Embryonic facial prominence (tissue), 1 donor: ENCODE measurements around the gene GALP.
"Not testable (repeated sequence)": the region's sequence is repeated elsewhere in the genome, so short reads cannot be mapped to it uniquely, and the experiment has no call there.

Source experiments
- DNase-seq: peaks from one replicate; pipeline ENCODE4 v3.0.0-alpha.2; 2016; ENCODE audit errors: extremely low spot score

GALP gene

GRCh38 chr19:56148096-56148495 lies 27.7 kb upstream of the GALP start:
- DNase-seq = no peak

DNA sequence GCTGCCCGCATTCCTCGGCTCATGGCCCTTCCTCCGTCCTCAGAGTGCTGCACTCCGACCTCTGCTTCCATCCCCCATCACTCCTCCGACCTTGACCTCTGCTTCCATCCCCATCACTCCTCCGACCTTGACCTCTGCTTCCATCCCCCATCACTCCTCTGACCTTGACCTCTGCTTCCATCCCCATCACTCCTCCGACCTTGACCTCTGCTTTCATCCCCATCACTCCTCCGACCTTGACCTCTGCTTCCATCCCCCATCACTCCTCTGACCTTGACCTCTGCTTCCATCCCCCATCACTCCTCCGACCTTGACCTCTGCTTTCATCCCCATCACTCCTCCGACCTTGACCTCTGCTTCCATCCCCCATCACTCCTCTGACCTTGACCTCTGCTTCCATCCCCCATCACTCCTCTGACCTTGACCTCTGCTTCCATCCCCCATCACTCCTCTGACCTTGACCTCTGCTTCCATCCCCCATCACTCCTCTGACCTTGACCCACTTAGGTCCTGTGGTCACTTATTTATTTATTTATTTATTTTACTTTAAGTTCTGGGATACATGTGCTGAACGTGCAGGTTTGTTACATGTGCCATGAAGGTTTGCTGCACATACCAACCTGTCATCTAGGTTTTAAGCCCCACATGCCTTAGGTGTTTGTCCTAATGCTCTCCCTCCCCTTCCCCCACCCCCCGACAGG lies 26.7 kb upstream of the GALP start:
- not testable (repeated sequence) for DNase-seq

DNA sequence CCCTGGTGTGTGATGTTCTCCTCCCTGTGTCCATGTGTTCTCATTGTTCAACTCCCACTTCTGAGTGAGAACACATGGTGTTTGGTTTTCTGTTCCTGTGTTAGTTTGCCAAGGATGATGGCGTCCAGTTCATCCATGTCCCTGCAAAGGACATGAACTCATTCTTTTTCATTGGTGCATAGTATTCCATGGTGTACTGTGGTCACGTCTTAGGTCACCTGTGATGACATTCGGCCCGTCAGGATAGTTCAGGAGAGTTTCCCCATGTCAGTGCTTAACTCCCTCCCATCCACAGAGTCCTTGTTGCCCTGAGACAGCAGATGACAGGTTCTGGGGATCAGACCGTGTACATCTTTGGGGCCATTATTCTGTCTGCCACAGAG lies 26.2 kb upstream of the GALP start:
- no peak for DNase-seq

GRCh38 chr19:56150358-56150757 lies 25.4 kb upstream of the GALP start:
- DNase-seq = no peak

- DNase-seq = no peak
Observed at GRCh38 chr19:56152644-56153043, 23.2 kb upstream of the GALP start.

GRCh38 chr19:56153507-56153906 lies 22.3 kb upstream of the GALP start:
- no peak for DNase-seq

- no peak for DNase-seq
Observed at GRCh38 chr19:56155124-56155687, 20.6 kb upstream of the GALP start.

DNA sequence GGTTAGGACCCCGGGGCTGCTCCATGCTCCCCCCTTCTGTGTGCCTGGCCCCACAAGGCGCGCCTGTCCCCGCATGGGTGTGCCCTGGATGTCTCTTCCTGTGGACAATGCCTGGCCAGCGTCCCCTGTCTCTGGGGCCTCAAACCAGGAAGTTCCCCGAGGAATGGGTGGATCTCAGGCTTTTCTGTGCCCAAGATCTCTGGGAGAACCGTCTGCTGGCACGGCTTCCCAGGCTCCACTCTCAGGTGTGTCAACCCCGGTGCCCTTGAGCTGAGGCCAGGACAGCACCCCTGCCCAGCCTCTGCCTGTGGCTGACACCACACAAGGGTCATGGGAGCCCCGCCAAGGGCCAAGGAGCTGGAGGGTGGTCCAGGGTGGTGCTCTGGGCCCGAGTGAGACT lies 19.0 kb upstream of the GALP start:
- no peak for DNase-seq

- DNase-seq = no peak
Observed at GRCh38 chr19:56158170-56158757, 17.5 kb upstream of the GALP start.

GRCh38 chr19:56159009-56159559 lies 16.7 kb upstream of the GALP start:
- no peak for DNase-seq

DNA sequence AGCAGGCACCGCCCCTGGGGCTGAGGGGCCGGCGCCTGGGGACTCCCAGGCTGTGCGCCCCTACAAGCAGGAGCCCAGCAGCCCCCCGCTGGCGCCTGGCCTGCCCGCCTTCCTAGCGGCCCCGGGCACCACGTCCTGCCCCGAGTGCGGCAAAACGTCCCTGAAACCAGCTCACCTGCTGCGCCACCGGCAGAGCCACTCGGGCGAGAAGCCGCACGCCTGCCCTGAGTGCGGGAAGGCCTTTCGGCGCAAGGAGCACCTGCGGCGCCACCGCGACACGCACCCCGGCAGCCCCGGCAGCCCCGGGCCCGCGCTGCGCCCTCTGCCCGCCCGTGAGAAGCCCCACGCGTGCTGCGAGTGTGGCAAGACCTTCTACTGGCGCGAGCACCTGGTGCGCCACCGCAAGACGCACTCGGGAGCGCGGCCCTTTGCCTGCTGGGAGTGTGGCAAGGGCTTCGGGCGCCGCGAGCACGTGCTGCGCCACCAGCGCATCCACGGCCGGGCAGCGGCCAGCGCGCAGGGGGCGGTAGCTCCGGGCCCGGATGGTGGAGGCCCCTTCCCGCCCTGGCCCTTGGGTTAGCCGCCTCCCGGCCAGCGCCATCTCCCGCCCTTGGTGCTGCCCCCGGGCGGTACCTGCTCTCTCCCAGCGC lies 16.1 kb upstream of the GALP start:
- no peak for DNase-seq

GRCh38 chr19:56161534-56161933 lies 14.3 kb upstream of the GALP start:
- no peak for DNase-seq

- no peak for DNase-seq
Observed at GRCh38 chr19:56162258-56162657, 13.6 kb upstream of the GALP start.

- no peak for DNase-seq
Observed at GRCh38 chr19:56163097-56163496, 12.7 kb upstream of the GALP start.

- no peak for DNase-seq
Observed at GRCh38 chr19:56167064-56167578, 8.7 kb upstream of the GALP start.

GRCh38 chr19:56170261-56170660 lies 5.5 kb upstream of the GALP start:
- no peak for DNase-seq

DNA sequence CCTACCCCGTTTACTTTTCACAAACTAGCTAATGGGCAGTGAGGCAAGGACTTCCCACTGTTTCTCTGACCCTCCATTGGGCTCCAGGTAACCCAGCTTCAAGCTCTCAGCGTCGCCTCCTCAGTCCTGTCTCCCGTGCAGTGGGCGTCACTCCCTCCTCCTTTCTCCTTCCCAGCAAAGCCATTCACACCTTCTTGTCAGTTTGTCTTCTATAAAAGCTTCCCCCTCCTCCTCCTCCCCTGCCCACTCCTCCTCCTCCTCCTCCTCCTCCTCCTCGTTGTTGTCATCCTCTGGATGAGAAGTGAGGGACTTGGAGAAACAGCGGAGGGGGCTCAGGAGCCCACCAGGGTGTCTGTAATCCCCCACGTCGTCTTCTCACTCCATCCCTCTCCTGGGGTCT lies 1.7 kb upstream of the GALP start:
- DNase-seq = no peak

GRCh38 chr19:56174550-56174949 lies 1.3 kb upstream of the GALP start:
- DNase-seq = no peak

- not testable (repeated sequence) for DNase-seq
Observed at GRCh38 chr19:56176310-56176709, 502 bp downstream of the GALP start.

GRCh38 chr19:56176881-56177280 lies 1.1 kb downstream of the GALP start:
- no peak for DNase-seq

DNA sequence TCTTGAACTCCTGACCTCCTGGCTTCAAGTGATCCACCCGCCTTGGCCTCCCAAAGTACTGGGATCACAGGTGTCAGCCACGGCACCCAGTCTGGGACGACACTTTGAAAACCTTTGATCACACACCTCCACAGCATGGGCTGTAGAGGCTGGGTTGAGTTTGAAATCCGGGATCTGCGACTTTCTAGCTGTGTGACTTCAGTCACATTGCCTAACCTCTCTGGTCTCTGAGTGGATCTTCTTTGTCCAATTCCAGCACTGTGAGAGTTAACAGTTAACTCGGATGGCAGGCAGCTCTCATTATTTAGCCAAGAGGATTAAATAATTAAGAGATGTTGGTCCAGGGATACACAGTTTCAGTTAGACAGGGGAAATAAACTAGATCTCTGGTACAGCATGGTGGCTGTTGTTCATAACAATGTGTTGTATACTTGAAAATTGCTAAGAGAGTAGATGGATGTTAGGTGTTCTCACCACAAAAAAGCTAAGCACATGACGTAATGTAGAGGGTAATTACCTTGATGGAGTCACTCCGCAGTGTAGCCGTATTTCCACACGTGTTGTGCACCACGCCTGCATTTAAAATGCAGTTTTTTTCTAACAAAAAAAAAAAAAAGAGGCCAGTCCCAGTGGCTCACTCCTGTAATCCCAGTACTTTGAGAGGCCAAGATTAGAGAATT lies 1.9 kb downstream of the GALP start:
- DNase-seq = no peak

- no peak for DNase-seq
Observed at GRCh38 chr19:56189785-56190184, 14.0 kb downstream of the GALP start.
